H9 (cell line): ENCODE results near the gene TRMU. TPM values are rescaled to one million over a fixed set of nuclear protein-coding genes. Genes with fewer than 3 reads are reported as not detected.

Source experiments
- DNase-seq: peaks from one replicate; pipeline ENCODE4 v3.0.0-alpha.2; 2017
- H2AFZ ChIP-seq: one replicate; pipeline ENCODE4 v1.6.1; 2013; ENCODE audit warnings: mild to moderate bottlenecking, low read length, control low read depth, moderate library complexity
- H2AK5ac ChIP-seq: 2 replicates; pipeline ENCODE4 v1.6.1; 2013; ENCODE audit warnings: low read length, control low read depth, mixed read lengths; ENCODE audit not compliant: insufficient read length
- H2BK120ac ChIP-seq: one replicate; pipeline ENCODE4 v1.6.1; 2013; ENCODE audit warnings: low read depth, mild to moderate bottlenecking, low read length, control low read depth, inconsistent platforms; ENCODE audit not compliant: poor library complexity, severe bottlenecking
- H2BK12ac ChIP-seq: 2 replicates; pipeline ENCODE4 v1.6.1; 2013; ENCODE audit warnings: low read length, control low read depth, mixed read lengths, low read depth; ENCODE audit not compliant: insufficient read length
- H2BK15ac ChIP-seq: 2 replicates; pipeline ENCODE4 v1.6.1; 2013; ENCODE audit warnings: low read depth, low read length, control low read depth
- H2BK20ac ChIP-seq: one replicate; pipeline ENCODE4 v1.6.1; 2013; ENCODE audit warnings: low read depth, mild to moderate bottlenecking, low read length, control low read depth, inconsistent platforms; ENCODE audit not compliant: poor library complexity, severe bottlenecking
- H2BK5ac ChIP-seq: 2 replicates; pipeline ENCODE4 v1.6.1; 2013; ENCODE audit warnings: low read length, control low read depth, mixed read lengths; ENCODE audit not compliant: insufficient read length
- H3K14ac ChIP-seq: 2 replicates; pipeline ENCODE4 v1.6.1; 2013; ENCODE audit warnings: low read length, control low read depth; ENCODE audit not compliant: insufficient read depth
- H3K18ac ChIP-seq: 2 replicates; pipeline ENCODE4 v1.6.1; 2013; ENCODE audit warnings: low read depth, mild to moderate bottlenecking, mixed read lengths, low read length, control low read depth; ENCODE audit not compliant: insufficient read length
- H3K23ac ChIP-seq: 2 replicates; pipeline ENCODE4 v1.6.1; 2013; ENCODE audit warnings: low read length, control low read depth, mixed read lengths, low read depth; ENCODE audit not compliant: insufficient read length
- H3K23me2 ChIP-seq: 2 replicates; pipeline ENCODE4 v1.6.1; 2013; ENCODE audit warnings: low read depth, mild to moderate bottlenecking, mixed read lengths, low read length, control low read depth; ENCODE audit not compliant: insufficient read length, poor library complexity, severe bottlenecking
- H3K27ac ChIP-seq: 2 replicates; pipeline ENCODE4 v1.5.1; 2013; ENCODE audit warnings: low read length, control low read depth, mixed read lengths, low read depth; ENCODE audit not compliant: insufficient read length
- H3K27me3 ChIP-seq: 2 replicates; pipeline ENCODE4 v1.6.1; 2013; ENCODE audit warnings: low read length, control low read depth, inconsistent platforms; ENCODE audit not compliant: insufficient read depth
- H3K4ac ChIP-seq: 2 replicates; pipeline ENCODE4 v1.6.1; 2013; ENCODE audit warnings: low read depth, mild to moderate bottlenecking, control low read depth, inconsistent platforms, low read length, moderate library complexity
- H3K4me1 ChIP-seq: 2 replicates; pipeline ENCODE4 v1.6.1; 2013; ENCODE audit warnings: low read length, control low read depth, inconsistent platforms; ENCODE audit not compliant: insufficient read depth
- H3K4me2 ChIP-seq: 2 replicates; pipeline ENCODE4 v1.6.1; 2013; ENCODE audit warnings: low read length, control low read depth, mixed read lengths; ENCODE audit not compliant: insufficient read length, insufficient read depth
- H3K56ac ChIP-seq: 2 replicates; pipeline ENCODE4 v1.6.1; 2013; ENCODE audit warnings: low read depth, mild to moderate bottlenecking, mixed read lengths, low read length, control low read depth; ENCODE audit not compliant: insufficient read length
- H3K79me1 ChIP-seq: 2 replicates; pipeline ENCODE4 v1.6.1; 2013; ENCODE audit warnings: low read depth, mild to moderate bottlenecking, moderate library complexity, low read length, control low read depth, inconsistent platforms; ENCODE audit not compliant: insufficient read depth, poor library complexity, severe bottlenecking
- H3K79me2 ChIP-seq: 2 replicates; pipeline ENCODE4 v1.6.1; 2013; ENCODE audit warnings: low read length, control low read depth, inconsistent platforms; ENCODE audit not compliant: insufficient read depth
- H3K9ac ChIP-seq: 2 replicates; pipeline ENCODE4 v1.6.1; 2013; ENCODE audit warnings: low read length, control low read depth, mixed read lengths; ENCODE audit not compliant: insufficient read length; ENCODE audit errors: extremely low read depth
- H3K9me3 ChIP-seq: one replicate; pipeline ENCODE4 v1.6.1; 2013; ENCODE audit warnings: low read depth, low read length, inconsistent platforms; ENCODE audit not compliant: control insufficient read depth
- H3T11ph ChIP-seq: one replicate; pipeline ENCODE4 v1.6.1; 2013; ENCODE audit warnings: mild to moderate bottlenecking, low read length, control low read depth, inconsistent platforms
- H4K20me1 ChIP-seq: one replicate; pipeline ENCODE4 v1.6.1; 2013; ENCODE audit not compliant: control insufficient read depth, insufficient read length, insufficient read depth
- H4K5ac ChIP-seq: 2 replicates; pipeline ENCODE4 v1.6.1; 2013; ENCODE audit warnings: low read depth, mild to moderate bottlenecking, mixed read lengths, low read length, control low read depth; ENCODE audit not compliant: insufficient read length
- H4K8ac ChIP-seq: replicated peaks from 2 replicates; pipeline ENCODE4 v1.6.1; 2013; ENCODE audit warnings: low read length, control low read depth, mixed read lengths, low read depth; ENCODE audit not compliant: insufficient read length
- H4K91ac ChIP-seq: 2 replicates; pipeline ENCODE4 v1.6.1; 2013; ENCODE audit warnings: low read depth, mild to moderate bottlenecking, moderate library complexity, mixed read lengths, low read length, control low read depth; ENCODE audit not compliant: insufficient read length
- H3K27ac Mint-ChIP-seq, 3 experiments: 2 replicates in 2 of 3; 3 replicates in 1 of 3; pipeline ENCODE4 v1.8.0; 2020 to 2021; ENCODE audit warnings: mixed read lengths in 3 of 3, mild to moderate bottlenecking in 1 of 3, moderate library complexity in 1 of 3
- H3K27me3 Mint-ChIP-seq: 2 replicates; pipeline ENCODE4 v1.8.0; 2021; ENCODE audit warnings: low read depth, mild to moderate bottlenecking, moderate library complexity, mixed read lengths
- H3K36me3 Mint-ChIP-seq, 3 experiments: 2 replicates in 2 of 3; 3 replicates in 1 of 3; pipeline ENCODE4 v1.8.0; 2020 to 2021; ENCODE audit warnings: low read depth in 3 of 3, mixed read lengths in 3 of 3; ENCODE audit not compliant: insufficient read depth in 1 of 3
- H3K4me1 Mint-ChIP-seq, 2 experiments: 2 replicates each; pipeline ENCODE4 v1.8.0; 2020; ENCODE audit warnings: mixed read lengths in 2 of 2
- H3K4me3 Mint-ChIP-seq, 2 experiments: 2 replicates in 1 of 2; 3 replicates in 1 of 2; pipeline ENCODE4 v1.8.0; 2020 to 2021; ENCODE audit warnings: mild to moderate bottlenecking in 2 of 2, mixed read lengths in 2 of 2, moderate library complexity in 1 of 2
- H3K9me3 Mint-ChIP-seq, 2 experiments: 2 replicates in 1 of 2; 3 replicates in 1 of 2; pipeline ENCODE4 v1.8.0; 2020; ENCODE audit warnings: mild to moderate bottlenecking in 2 of 2, mixed read lengths in 2 of 2, moderate library complexity in 1 of 2
- CTCF ChIP-seq: fragments of 200-600 bp; sonication (generic); conservative IDR thresholded peaks from 3 replicates; pipeline ENCODE4 v1.8.0; 2021; ENCODE audit warnings: antibody characterized with exemption, mild to moderate bottlenecking
- WGBS: extraction: QIAGEN DNeasy Blood & Tissue Kit; methylation state at CpG from one replicate; pipeline ENCODE4 v1.1.7; 2013; ENCODE audit warnings: missing lambda C conversion rate, low lambda C conversion rate, mixed read lengths; ENCODE audit not compliant: insufficient read length; ENCODE audit errors: extremely low coverage; 5-methylcytosine and 5-hydroxymethylcytosine counted together
- total RNA-seq: library from RNA; stranded (reverse); gene quantifications from 2 replicates; pipeline ENCODE4 v1.2.1, GENCODE V29; 2021

The TRMU gene
- total RNA-seq, 1 experiment from 2014 or later, result 86.3 TPM

GRCh38 chr22:46373159-46373558 lies 37.6 kb downstream of the TRMU start:
- H4K5ac ChIP-seq, result no peak overlapping the region
- H3K27ac ChIP-seq, result no peak overlapping the region
- no CpG with 5 or more reads among the region's 8 CpGs for WGBS
- no peak overlapping the region for H3K9ac ChIP-seq
- H3K4me1 Mint-ChIP-seq, result peaks cover 24 to 25% of the 10 kb centered on the region in 2 experiments
- no peak overlapping the region for H2AK5ac ChIP-seq
- H3T11ph ChIP-seq, result no peak overlapping the region
- H3K23ac ChIP-seq, result no peak overlapping the region
- no peaks in the 10 kb centered on the region for H3K9me3 ChIP-seq
- H3K4me2 ChIP-seq, result no peak overlapping the region
- no peaks in the 10 kb centered on the region for H4K20me1 ChIP-seq
- DNase-seq, result no peak
- H3K14ac ChIP-seq, result no peak overlapping the region
- H2BK20ac ChIP-seq, result no peak overlapping the region
- H3K23me2 ChIP-seq, result peaks cover 4% of the 10 kb centered on the region
- peaks cover 14 to 27% (median 22%) of the 10 kb centered on the region in 3 experiments for H3K36me3 Mint-ChIP-seq
- no peak for TF ChIP-seq CTCF
- H3K27me3 Mint-ChIP-seq, result no peaks in the 10 kb centered on the region
- no peak overlapping the region for H2BK15ac ChIP-seq
- peak overlapping the region in 2 of 3 experiments; percentile 40 to 81; a peak in 2 of 7 replicates for H3K27ac Mint-ChIP-seq
- no peak overlapping the region for H3K18ac ChIP-seq
- no peak overlapping the region for H2BK5ac ChIP-seq
- peaks cover 6% of the 10 kb centered on the region; the same call in 1 of the 2 replicates for H3K4me1 ChIP-seq
- H3K4me3 Mint-ChIP-seq, result no peak overlapping the region
- H3K56ac ChIP-seq, result no peak overlapping the region
- H4K8ac ChIP-seq, result no peak overlapping the region
- no peaks in the 10 kb centered on the region for H3K79me1 ChIP-seq
- no peak overlapping the region for H2BK12ac ChIP-seq
- no peaks in the 10 kb centered on the region for H3K79me2 ChIP-seq
- no peaks in the 10 kb centered on the region for H3K27me3 ChIP-seq
- H4K91ac ChIP-seq, result no peak overlapping the region
- H3K9me3 Mint-ChIP-seq, result peaks cover 5 to 7% of the 10 kb centered on the region in 2 experiments; a peak in 2 of 5 replicates
- H2BK120ac ChIP-seq, result no peak overlapping the region
- H3K4ac ChIP-seq, result no peak overlapping the region
- no peak overlapping the region for H2AFZ ChIP-seq
